ENCODE measurements around the gene HECTD2. TPM values are rescaled to one million over a fixed set of nuclear protein-coding genes. Genes with fewer than 3 reads are reported as not detected.
"Not testable (repeated sequence)": the region's sequence is repeated elsewhere in the genome, so short reads cannot be mapped to it uniquely, and the experiment has no call there.

The HECTD2 gene
- total RNA-seq, 2 experiments from 2014 or later = 0.92 to 1.0 TPM

GRCh38 chr10:91444211-91445182 is 34.4 kb downstream of the HECTD2 start:
- H3K36me3 Mint-ChIP-seq (ENCODE audit: low read depth) = peaks cover 23% of the 10 kb centered on the region
- POLR2A ChIA-PET = no interaction called here
- H3K4me3 Mint-ChIP-seq = no peak overlapping the region
- DNase-seq (no peak), ATAC-seq (ENCODE audit: poor library complexity) (no peak)
- Histone ChIP-seq H3K27me3 (ENCODE audit: control insufficient read depth in 1 of 2, insufficient read depth in 2 of 2, low read length in 2 of 2) (no peaks in the 10 kb centered on the region), H3K4me3 (ENCODE audit: low read length) (no peak overlapping the region), H3K4me1 (ENCODE audit: insufficient read depth, low read length) (no peaks in the 10 kb centered on the region), H3K36me3 (ENCODE audit: insufficient read depth, low read length) (no peaks in the 10 kb centered on the region), H3K27ac (ENCODE audit: low read depth in 1 of 2, low read length in 2 of 2) (no peak overlapping the region), H3K9me3 (ENCODE audit: control insufficient read depth in 1 of 2, insufficient read depth in 1 of 2, low read length in 2 of 2) (peaks cover 0 to 3% of the 10 kb centered on the region in 2 experiments)
- H3K27ac Mint-ChIP-seq = no peak overlapping the region
- no peaks in the 10 kb centered on the region for H3K27me3 Mint-ChIP-seq
- intact Hi-C loops (cut with DNase I, micrococcal nuclease) = no loop called here
- H3K9me3 Mint-ChIP-seq = peaks cover 4% of the 10 kb centered on the region
- CTCF ChIA-PET = no interaction called here
- TF ChIP-seq CTCF (IDR thresholded peaks at IDR 0.05) = no peak
- no peaks in the 10 kb centered on the region for H3K4me1 Mint-ChIP-seq (ENCODE audit: low read depth)

GRCh38 chr10:91452063-91452462 is 41.9 kb downstream of the HECTD2 start:
- H3K36me3 ChIP-seq (ENCODE audit: insufficient read depth, low read length) = no peaks in the 10 kb centered on the region
- H3K27ac Mint-ChIP-seq = no peak overlapping the region
- ATAC-seq (ENCODE audit: poor library complexity) (no peak), DNase-seq (no peak)
- no peak overlapping the region for H3K4me3 ChIP-seq (ENCODE audit: low read length)
- peaks cover 30% of the 10 kb centered on the region for H3K36me3 Mint-ChIP-seq (ENCODE audit: low read depth)
- ChIA-PET POLR2A (no interaction called here), CTCF (no interaction called here)
- no peak for TF ChIP-seq CTCF (IDR thresholded peaks at IDR 0.05)
- no peaks in the 10 kb centered on the region for H3K4me1 ChIP-seq (ENCODE audit: insufficient read depth, low read length)
- intact Hi-C loops (cut with DNase I, micrococcal nuclease) = no loop called here
- no peak overlapping the region for H3K4me3 Mint-ChIP-seq
- H3K4me1 Mint-ChIP-seq (ENCODE audit: low read depth) = no peaks in the 10 kb centered on the region
- H3K9me3 ChIP-seq (ENCODE audit: control insufficient read depth in 1 of 2, insufficient read depth in 1 of 2, low read length in 2 of 2) = peaks cover 3 to 24% of the 10 kb centered on the region in 2 experiments
- no peak overlapping the region for H3K27ac ChIP-seq (ENCODE audit: low read depth in 1 of 2, low read length in 2 of 2)
- H3K27me3 Mint-ChIP-seq = no peaks in the 10 kb centered on the region
- H3K27me3 ChIP-seq (ENCODE audit: control insufficient read depth in 1 of 2, insufficient read depth in 2 of 2, low read length in 2 of 2) = no peaks in the 10 kb centered on the region
- peaks cover 27% of the 10 kb centered on the region for H3K9me3 Mint-ChIP-seq

DNA sequence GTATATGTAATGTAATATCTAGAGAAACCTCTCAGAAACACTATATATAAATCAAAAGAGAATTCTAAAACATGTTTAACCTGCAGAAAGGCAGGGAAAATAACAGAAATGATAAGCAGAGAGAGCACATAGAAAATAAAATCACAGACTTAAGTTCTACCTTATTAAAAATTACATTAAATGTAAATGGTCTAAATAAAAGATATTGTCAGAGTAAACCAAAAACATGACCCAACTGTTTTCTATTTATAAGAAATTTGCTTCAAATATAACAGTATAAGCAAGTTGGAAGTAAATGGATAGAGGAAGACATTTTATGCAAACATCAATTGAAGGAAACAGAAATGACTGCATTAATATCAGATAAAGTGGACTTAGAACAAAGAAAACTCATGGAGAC is 43.4 kb downstream of the HECTD2 start:
- intact Hi-C loops (cut with DNase I, micrococcal nuclease) = no loop called here
- H3K27me3 ChIP-seq (ENCODE audit: control insufficient read depth in 1 of 2, insufficient read depth in 2 of 2, low read length in 2 of 2) = no peaks in the 10 kb centered on the region
- no peaks in the 10 kb centered on the region for H3K27me3 Mint-ChIP-seq
- H3K36me3 Mint-ChIP-seq (ENCODE audit: low read depth) = peaks cover 30% of the 10 kb centered on the region
- H3K9me3 Mint-ChIP-seq = peaks cover 27% of the 10 kb centered on the region
- peaks cover 3 to 24% of the 10 kb centered on the region in 2 experiments for H3K9me3 ChIP-seq (ENCODE audit: control insufficient read depth in 1 of 2, insufficient read depth in 1 of 2, low read length in 2 of 2)
- no peaks in the 10 kb centered on the region for H3K4me1 Mint-ChIP-seq (ENCODE audit: low read depth)
- no peaks in the 10 kb centered on the region for H3K36me3 ChIP-seq (ENCODE audit: insufficient read depth, low read length)
- DNase-seq (no peak), ATAC-seq (ENCODE audit: poor library complexity) (no peak)
- no peak for TF ChIP-seq CTCF (IDR thresholded peaks at IDR 0.05)
- no peak overlapping the region for H3K27ac Mint-ChIP-seq
- no peaks in the 10 kb centered on the region for H3K4me1 ChIP-seq (ENCODE audit: insufficient read depth, low read length)
- no peak overlapping the region for H3K4me3 Mint-ChIP-seq
- no peak overlapping the region for H3K27ac ChIP-seq (ENCODE audit: low read depth in 1 of 2, low read length in 2 of 2)
- no peak overlapping the region for H3K4me3 ChIP-seq (ENCODE audit: low read length)
- ChIA-PET CTCF (no interaction called here), POLR2A (no interaction called here)

- POLR2A ChIA-PET = not testable (repeated sequence)
Measured at GRCh38 chr10:91455135-91455534, 45.0 kb downstream of the HECTD2 start.

More at GRCh38 chr10:91455135-91455534, 45.0 kb downstream of the HECTD2 start:
- H3K9me3 ChIP-seq (ENCODE audit: control insufficient read depth in 1 of 2, insufficient read depth in 1 of 2, low read length in 2 of 2) = peaks cover 3 to 21% of the 10 kb centered on the region in 2 experiments
- Mint-ChIP-seq H3K36me3 (ENCODE audit: low read depth) (peaks cover 23% of the 10 kb centered on the region), H3K9me3 (peaks cover 24% of the 10 kb centered on the region)
- H3K27ac ChIP-seq (ENCODE audit: low read depth in 1 of 2, low read length in 2 of 2); H3K4me1 ChIP-seq (ENCODE audit: insufficient read depth, low read length); H3K27me3 Mint-ChIP-seq; CTCF ChIA-PET; DNase-seq; H3K4me3 Mint-ChIP-seq; H3K27ac Mint-ChIP-seq; H3K27me3 ChIP-seq (ENCODE audit: control insufficient read depth in 1 of 2, insufficient read depth in 2 of 2, low read length in 2 of 2); ATAC-seq (ENCODE audit: poor library complexity); H3K36me3 ChIP-seq (ENCODE audit: insufficient read depth, low read length); intact Hi-C loops (cut with DNase I, micrococcal nuclease); H3K4me1 Mint-ChIP-seq (ENCODE audit: low read depth); H3K4me3 ChIP-seq (ENCODE audit: low read length): not testable (repeated sequence)

Data from CD4-positive, alpha-beta T cell (primary cell).